IPS DF 4.7 (cell line): ENCODE data around the gene NSD2.

ENCODE experiments used
- DNase-seq: peaks from one replicate; pipeline ENCODE4 v3.0.0-alpha.2; 2013; ENCODE audit warnings: low spot score; ENCODE audit errors: extremely low read depth

Gene NSD2

DNA sequence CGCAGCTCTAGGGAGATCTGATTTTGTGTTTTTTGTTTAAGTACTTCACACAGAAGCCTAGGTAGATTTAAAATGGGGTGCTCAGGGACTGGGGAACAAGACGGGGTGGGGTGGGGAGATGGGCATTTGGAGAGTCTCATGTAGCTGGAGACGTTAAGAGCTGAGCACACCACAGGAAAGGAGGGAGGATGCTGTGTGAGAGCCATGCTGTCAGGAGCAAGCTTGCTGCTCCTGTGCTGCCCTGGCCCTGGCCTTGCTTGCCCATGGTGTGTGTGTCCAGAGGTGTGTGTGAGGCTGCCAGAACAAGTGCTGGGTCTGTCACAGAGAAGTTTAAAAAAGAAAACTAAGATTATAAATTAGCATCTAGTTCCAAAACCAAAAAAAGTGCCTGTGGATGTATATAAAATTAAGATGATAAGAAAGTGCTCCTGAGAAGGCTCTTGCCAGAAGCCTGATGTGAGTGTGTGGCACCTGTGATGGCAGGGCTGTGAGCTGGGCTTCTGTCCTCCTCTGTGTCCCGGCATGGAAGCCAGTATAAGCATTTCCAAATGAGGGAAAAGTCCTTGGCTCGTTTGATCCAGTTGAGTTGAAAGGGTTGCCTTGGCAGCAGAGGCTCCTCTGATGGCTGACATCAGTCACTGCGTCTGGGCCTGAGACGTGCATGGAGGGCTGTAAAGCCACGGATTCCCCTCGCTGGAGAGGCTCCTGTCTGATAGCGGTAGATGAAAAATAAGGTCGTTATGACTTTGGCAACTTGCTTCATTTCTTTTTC is 74.1 kb downstream of the NSD2 start:
- DNase-seq, result no peak

DNA sequence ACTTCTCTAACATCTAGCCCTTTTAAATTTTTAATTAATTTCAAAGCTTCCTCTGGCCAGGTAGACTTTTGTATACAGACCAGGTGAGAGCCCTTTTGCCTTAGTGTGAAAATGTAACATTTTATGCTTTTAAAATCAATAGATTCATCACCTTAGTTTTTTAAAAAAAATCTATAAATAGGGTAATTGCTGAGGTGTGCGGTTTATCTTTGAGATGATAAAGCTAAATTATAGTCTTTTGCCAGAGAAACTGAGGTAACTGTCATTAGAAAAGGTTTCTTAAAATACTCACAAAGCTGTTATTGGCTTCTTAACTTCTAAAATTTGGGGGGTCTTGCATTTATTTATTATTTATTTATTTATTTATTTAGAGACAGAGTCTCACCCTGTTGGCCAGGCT is 74.7 kb downstream of the NSD2 start:
- no peak for DNase-seq

DNA sequence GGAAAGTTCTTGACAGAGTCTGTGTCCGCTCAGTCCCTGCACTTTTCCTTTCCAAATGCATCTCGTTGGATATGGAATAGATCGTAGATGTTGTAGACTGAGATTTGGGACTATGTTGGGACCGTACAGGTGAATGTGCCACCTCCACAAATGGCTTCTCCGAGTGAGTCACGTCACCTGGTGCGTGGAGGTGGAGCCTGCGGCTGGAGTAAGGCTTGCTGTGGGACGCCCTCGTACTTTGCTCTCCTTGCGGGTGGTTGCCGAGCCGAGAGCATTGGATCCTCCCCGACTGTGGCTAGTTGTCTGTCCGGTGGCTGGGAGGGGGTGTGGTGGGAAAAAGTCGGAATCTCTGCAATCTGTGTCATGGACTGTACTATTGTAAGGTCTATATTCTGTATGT is 77.0 kb downstream of the NSD2 start:
- no peak for DNase-seq

DNA sequence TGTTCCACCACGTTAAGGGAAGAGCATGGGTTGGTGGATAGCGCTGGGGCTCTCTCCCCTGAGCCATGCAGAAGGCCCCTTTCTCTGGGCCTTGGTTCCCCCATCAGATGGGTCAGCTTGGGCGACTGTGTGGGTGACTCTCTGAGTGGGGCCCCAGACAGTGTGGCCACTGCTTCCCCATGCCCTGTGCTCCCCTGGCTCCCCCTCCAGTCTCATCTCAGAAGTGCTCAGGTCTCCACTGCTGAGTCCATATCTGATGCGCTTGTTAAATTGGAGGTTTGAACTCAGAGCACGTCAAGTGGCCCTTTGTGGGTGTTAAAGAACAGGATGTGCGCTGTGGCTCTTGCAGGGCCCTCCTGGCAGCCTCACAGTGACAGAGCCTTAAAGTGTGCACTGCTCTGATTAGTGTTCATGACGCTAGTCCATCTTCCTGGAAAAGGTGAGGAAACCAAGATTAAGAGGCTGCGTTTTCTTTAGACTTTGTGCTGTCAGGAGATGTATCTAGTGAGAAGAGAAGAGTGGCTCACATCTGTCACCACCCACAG is 77.8 kb downstream of the NSD2 start:
- no peak for DNase-seq

DNA sequence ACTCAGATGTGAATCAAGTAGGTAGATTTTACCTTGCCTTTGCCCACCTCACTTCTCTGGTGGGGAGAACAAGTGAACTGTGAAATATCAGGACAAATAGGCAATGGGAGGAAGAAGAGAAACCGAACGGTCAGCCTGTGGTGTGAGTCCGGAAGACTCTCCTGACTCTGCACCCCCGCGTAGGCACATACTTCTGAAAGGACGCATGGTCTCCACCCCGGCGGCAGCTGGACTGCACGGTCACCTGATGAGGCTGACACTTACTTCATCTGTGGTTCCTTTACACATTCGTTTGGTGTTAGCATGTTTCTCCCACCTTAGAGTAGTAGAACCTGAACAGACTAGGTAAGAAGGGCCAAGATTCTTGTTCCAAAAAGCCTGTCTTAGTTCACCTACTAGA is 79.2 kb downstream of the NSD2 start:
- DNase-seq, result no peak

DNA sequence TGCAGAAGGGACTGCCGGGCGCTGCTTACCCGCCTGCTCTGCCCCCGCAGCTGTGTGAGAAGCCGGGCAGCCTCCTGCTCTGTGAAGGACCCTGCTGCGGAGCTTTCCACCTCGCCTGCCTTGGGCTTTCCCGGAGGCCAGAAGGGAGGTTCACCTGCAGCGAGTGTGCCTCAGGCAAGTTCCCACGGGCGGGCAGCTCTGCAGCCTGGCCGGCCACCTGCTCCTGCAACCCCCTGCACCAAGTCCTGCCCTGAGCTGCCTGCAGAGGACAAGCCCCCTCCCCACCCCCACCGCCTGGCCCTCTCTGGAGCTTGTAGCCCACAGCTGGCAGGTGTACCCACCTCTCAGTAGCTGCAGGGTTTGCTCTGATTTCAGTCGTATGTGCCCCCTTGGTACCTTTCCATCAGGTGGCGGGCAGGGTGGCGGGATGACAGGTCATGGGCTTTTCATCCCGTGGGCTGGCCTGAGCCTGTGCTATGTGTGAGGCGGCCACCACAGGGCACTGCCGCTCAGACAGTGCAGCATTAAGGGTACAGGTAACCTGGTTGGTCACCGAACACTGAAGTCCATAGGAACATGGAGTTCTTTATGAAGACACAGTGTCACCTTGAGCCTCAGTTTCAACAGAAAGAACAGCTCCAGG is 81.0 kb downstream of the NSD2 start:
- DNase-seq, result no peak

DNA sequence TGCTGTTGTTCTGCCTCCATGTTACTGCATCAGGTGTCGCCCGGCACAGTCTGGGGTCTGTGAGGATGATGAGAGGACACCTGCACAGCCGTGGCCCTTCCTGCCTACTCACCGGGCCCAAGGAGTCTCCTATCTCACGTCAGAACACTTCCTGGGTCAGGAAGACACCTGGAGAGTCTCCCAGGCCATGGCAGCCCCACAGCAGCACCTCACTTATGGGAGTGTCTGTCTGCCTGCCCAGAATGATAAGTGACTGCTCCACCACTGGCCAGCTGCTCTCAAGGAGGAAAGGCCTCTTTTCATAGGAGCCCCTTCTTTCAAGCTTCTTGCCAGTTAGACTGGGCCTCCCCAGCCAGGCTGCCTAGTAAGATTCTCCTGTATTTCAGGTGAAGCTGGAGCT is 81.5 kb downstream of the NSD2 start:
- no peak for DNase-seq

DNA sequence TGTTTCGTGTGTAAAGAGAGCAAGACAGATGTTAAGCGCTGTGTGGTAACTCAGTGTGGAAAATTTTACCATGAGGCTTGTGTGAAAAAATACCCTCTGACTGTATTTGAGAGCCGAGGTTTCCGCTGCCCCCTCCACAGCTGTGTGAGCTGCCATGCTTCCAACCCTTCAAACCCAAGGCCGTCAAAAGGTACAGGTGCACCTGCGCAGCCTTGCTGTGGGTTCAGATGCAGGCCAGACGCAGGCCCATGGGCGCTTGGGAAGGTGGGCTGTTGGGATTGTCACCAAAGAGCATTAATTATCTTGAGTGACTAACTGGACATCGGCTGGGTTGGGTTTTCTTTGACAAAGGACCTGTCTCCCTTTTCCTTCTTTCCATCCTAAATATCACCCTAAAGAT is 82.1 kb downstream of the NSD2 start:
- no peak for DNase-seq

DNA sequence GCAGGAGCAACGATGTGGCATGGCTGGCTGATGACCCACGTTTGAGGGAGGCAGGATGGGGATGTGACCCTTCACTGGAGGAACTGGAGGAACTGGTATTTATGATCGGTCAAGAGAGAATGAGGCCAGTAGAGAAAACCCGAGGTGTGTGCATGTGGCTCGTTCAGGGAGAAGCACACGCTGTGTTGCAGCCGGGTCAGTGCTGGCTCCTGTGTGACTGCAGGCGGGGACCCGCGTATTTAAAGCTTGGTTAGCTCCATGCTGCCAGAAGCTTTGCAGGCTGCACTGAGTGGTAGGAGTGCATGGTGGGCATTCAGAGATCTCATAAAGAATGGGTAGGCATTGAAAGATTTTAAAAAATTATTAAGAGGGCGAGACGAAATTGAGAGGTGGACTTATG is 85.4 kb downstream of the NSD2 start:
- DNase-seq, result no peak

DNA sequence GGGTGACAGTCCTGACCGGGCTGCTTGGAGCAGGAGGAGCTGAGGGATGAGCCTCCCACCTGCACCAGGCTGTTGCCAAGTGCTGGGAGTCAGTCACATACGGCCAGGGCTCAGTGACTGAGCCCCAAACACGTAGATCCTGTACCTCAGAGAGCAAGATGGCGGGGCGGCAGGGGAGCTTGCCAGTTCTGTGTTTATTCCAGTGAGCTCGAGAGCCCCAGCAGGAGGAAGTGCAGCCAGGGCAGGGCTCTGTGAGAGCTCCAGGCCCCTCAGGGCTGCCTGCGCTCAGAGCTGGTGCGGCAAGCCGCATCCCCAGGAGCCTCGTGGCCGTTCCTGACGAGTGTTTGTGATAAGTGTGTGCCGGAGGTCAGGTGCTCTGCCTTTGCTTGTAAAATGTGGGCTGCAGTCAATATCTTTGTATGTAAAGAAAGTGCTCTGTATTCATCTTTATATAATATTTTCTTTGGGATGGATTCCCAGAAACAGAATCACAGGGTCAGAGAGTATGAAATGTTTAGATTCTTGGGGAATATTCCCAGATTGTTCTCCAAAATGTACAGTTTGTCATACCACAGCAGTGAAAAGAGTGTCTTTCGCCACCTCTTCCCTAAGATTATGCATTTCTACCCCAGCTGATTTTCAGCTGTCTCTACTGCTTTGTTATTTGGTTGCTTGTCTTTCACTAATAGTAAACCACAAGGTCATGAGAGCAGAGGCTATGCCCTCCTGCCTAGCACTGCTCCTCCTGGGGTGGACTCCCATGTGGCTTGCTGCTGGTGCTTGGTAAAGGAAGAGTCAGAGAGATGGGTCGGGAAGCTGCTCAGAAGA is 87.3 kb downstream of the NSD2 start:
- no peak for DNase-seq

DNA sequence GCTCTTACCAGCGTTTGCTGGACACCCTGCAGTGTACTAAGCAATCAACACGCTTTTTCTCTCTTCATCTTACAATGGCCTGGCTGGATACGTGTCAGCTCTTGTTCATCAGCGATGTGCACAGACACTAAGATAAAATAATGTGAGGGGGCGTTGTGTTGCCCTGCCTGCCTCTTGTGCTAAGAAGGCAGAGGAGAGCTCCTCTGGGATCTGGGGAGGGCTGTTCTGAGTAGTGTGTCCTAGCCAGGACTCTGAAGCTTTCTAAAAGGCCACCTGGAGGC is 87.9 kb downstream of the NSD2 start:
- DNase-seq, result no peak

DNA sequence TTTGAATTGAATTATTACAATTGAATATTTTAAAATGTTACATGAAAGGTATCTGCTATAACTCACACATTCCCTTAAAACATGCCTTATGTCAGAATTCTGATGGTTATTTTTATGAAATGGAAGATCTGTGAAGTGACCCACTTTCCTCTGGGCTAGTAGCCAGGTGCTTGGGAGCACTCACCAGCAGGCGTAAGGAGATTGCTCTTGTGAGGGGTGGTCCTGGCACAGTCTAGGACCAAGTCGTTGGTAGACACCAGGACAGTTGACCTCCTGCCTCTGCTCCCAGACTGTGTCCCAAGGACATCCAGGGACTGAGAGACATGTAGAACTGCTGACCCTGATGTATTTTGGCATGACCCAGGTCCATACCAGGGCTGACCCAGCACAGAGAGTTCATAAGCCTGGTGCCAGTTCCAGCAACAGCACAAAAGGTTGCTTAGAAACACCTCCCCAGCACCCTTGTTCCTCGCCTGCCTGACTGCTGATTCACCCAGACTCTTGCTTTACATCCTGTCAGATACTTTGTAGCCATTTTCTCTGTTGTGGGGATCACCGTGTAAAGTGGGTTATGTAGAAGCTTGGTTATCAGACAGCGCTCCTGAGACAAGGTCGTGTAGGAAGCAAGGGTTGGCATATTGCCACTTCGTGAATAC is 89.1 kb downstream of the NSD2 start:
- no peak for DNase-seq

DNA sequence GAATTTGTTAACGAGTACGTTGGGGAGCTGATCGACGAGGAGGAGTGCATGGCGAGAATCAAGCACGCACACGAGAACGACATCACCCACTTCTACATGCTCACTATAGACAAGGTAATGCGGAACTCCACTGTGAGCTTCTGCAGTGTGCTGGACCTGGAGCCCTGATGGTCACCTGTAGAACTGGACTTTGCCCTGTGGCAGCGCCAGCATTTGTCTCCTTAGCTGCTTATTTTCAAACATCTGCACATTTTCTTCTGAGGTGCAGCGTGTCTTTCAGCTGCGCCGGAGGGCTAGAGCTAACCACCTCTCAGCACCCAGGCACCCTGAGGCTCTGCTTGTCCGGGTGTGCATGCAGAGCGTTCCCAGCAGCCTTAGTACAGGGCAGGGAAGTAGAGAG is 89.8 kb downstream of the NSD2 start:
- no peak for DNase-seq

DNA sequence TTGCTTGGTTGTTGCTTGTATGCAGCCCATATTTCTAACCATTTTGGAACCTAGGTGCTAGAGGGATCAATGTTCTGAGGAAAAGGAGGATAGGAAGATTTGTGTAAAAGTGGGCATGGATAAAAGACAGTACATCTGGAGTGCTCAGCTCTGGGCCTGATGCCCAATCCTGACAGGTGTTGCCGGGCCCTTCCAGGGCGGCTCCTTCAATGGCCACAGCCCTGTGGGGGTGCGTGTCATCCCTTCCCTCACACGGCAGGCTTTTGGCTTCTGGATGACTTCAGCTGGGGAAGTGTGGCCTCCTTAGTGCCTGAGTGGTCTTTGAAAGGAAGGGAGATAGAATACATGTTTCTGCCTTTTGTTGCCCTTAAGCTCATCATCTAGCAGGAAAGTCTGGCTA is 90.4 kb downstream of the NSD2 start:
- no peak for DNase-seq

DNA sequence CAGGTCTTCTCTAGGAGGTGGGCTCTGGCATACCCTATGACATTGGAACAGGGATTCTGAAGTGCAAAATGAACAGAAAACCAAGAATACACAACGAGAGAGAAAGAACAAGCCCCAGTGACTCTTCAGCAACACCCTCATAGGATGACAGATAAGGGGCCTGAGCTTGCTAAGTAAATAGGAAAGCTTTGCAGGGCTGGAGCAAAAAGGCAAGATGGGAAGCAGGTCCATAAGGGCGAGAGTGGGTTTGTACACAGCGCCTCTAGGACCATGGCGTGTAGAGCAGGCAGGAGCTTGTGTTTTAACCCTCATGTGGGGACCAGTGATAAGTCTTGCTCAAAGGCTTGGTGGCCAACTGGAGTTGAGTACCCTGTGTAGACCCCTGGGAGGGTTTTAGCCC is 91.8 kb downstream of the NSD2 start:
- DNase-seq, result no peak

DNA sequence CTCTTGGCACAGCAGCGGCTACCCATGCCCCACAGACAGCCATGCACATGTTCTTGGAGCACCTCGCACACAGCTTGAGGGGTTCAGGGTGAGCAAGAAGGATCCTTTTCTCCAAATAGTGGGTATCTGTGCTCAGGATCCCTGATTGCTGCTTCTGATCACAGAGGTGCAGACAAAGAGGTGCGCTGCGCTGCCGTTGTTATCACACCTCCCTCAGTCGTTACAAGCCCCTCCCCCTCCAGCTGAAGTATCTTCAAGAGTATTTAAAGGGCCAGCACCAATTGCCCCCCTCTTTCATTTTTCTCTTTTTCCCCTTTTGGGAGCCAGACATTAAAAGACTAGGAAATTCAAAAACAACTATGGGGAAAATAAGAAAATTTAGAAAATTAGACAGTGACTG is 93.2 kb downstream of the NSD2 start:
- no peak for DNase-seq

DNA sequence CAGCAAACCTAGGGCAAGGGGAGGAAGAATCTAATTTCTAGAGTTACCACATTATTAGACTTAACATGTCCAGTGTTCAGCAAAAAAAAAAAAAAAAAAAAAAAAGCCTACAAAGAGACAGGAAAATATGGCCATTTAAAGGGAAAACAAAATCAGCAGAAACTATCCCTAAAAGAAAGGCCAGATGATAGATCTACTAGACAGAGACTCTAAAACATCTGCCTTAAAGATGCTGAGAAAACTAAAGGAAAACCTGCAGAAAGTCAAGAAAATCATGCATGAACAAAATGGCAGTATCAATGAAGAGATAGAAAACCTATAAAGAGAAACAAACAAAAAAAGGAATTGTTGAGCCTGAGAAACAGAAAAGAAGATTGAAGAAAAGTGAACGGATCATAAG is 93.8 kb downstream of the NSD2 start:
- DNase-seq, result no peak

DNA sequence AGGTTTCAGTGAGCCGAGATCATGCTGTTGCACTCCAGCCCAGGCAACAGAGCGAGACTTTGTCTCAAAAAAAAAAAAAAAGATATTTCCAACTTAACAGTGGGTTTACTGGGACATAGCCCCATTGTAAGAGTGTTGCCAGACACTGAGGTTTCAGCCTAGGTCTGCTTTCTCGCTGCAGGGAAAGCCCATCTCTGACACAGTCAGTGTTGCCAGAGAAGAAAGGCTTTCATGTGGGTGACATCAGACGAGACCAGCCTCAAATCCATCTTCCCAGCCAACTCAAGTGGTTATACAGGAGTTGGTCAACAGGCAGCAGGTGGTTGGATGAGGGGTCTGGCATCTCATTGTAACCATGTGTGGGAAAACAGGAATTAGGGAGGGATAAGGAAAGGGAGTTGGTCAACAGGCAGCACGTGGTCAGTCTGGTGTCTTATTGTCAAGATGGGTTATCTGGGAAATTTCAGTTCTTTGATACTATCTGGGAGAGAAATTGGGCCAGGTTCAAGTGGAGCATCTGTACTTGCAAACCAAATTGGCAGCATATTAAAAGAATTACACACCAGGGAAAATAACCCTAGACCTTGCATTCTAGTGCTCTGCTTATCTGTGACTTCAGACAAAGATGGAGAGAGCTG is 96.4 kb downstream of the NSD2 start:
- no peak for DNase-seq

DNA sequence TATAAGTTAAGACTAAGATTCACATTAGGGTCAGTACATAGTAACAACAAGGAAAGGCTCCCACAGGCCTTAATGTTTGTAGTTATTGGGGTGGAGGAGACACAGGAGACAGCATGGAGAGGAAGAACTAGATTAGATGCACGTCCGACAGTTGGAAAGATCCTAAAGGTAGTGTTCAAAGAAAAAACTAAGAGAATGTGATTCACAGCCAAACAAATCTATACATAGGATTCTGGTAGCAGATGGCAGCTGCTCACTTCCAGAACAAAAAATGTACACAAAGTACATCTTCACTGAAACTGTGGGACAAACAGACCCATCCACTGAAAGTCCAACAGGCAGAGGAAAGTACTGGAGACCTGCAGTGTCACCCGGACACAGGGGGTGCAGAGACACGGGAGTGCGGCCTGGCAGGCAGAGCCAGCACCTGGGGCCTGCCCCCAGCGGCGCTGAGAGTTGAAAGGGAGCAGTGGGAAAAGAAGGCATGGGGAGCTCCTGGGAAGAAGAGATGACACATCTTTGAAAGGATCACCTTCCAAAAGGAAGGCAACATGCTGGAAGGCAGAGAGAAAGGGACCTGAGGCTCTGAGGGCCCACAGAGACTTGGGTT is 97.6 kb downstream of the NSD2 start:
- DNase-seq, result no peak

DNA sequence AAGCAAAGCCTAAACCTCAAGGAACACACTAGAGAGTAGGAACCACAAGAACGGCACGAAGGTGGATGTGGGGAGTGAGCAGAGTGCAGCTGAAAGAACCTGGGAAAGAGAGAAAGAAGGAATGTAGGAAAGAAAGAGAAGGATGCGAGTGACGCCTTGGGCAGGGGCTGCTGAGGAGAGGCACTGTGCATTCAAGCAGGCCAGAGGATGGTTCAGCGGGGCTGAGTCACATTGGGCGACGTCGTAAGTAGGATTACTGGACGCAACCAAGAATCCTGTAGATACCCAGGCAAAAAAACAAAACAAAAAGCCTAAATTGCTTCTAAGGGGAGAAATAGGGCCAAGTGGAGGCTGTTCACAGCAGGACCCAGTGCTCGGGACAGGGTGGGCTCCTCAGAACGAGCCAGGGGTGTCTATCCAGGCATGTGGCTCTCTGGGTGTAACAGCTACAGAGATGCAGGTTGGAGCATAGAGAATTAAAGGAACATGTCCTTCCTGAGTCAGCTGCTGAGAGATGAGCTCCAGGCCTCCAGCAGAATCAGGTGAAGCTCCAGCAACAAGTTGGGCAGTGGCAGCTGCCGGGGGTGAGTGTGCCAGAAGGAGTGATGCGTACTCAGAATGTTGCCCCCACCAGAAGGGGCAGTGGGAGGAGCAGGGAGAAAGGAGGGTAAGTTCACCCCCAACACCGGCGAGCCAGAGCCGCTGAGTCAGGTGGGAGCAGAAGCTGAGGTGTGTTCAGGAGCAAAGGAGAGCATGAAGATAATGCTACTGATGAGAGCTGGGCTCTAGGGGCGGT is 98.9 kb downstream of the NSD2 start:
- DNase-seq, result no peak
